HepG2 (cell line): ENCODE results near the gene RPLP2. TPM values are rescaled to one million over a fixed set of nuclear protein-coding genes. Genes with fewer than 3 reads are reported as not detected.

Experiments used
- AGO1 ChIP-seq: fragments of 200-400 bp; formaldehyde crosslinking; IDR thresholded peaks from 2 replicates; pipeline ENCODE4 v1.6.1; 2017; ENCODE audit warnings: mild to moderate bottlenecking, low read depth, low read length, moderate library complexity; ENCODE audit not compliant: poor library complexity, severe bottlenecking
- ESRRA ChIP-seq: sonication (generic); formaldehyde crosslinking; IDR thresholded peaks from 2 replicates; pipeline ENCODE4 v1.5.1; 2020; ENCODE audit warnings: mild to moderate bottlenecking, low read depth, missing genetic modification reagents
- FOXA1 ChIP-seq, 2 experiments: fragments of 450-650 bp in 1 of 2; sonication (generic) in 1 of 2; formaldehyde crosslinking in 1 of 2; IDR thresholded peaks; 2 replicates each; pipeline versions ENCODE4 v1.4.0 to v1.6.1; 2016 to 2020; ENCODE audit warnings: missing genetic modification reagents in 1 of 2
- FOXK1 ChIP-seq: sonication (generic); formaldehyde crosslinking; IDR thresholded peaks from 2 replicates; pipeline ENCODE4 v1.4.0; 2020; ENCODE audit warnings: low read depth, missing genetic modification reagents, borderline replicate concordance
- GLI4 ChIP-seq: sonication (generic); formaldehyde crosslinking; IDR thresholded peaks from 2 replicates; pipeline ENCODE4 v1.5.1; 2020; ENCODE audit warnings: missing genetic modification reagents, mild to moderate bottlenecking, moderate library complexity, borderline replicate concordance
- IRX3 ChIP-seq: sonication (generic); formaldehyde crosslinking; IDR thresholded peaks from 2 replicates; pipeline ENCODE4 v1.8.1; 2023; ENCODE audit warnings: mild to moderate bottlenecking, low read depth, missing genetic modification reagents, borderline replicate concordance
- JUND ChIP-seq: sonication (generic); formaldehyde crosslinking; IDR thresholded peaks from 2 replicates; pipeline ENCODE4 v1.8.0; 2022; ENCODE audit warnings: mild to moderate bottlenecking, missing genetic modification reagents
- KDM2A ChIP-seq: sonication (generic); formaldehyde crosslinking; IDR thresholded peaks from 2 replicates; pipeline ENCODE4 v1.4.0; 2020; ENCODE audit warnings: low read depth, missing genetic modification reagents, borderline replicate concordance
- KDM5B ChIP-seq: sonication (generic); formaldehyde crosslinking; IDR thresholded peaks from 2 replicates; pipeline ENCODE4 v1.4.0; 2020; ENCODE audit warnings: missing genetic modification reagents, mild to moderate bottlenecking, borderline replicate concordance
- KLF11 ChIP-seq: IDR thresholded peaks from 2 replicates; pipeline ENCODE4 v1.6.1; 2016; ENCODE audit warnings: missing compliant biosample characterization
- LBX2 ChIP-seq: sonication (generic); formaldehyde crosslinking; IDR thresholded peaks from 2 replicates; pipeline ENCODE4 v1.5.0; 2020; ENCODE audit warnings: missing genetic modification reagents, mild to moderate bottlenecking, borderline replicate concordance
- MED13 ChIP-seq: sonication (generic); formaldehyde crosslinking; IDR thresholded peaks from 2 replicates; pipeline ENCODE4 v1.5.0; 2020; ENCODE audit warnings: missing genetic modification reagents
- MED8 ChIP-seq: sonication (generic); formaldehyde crosslinking; IDR thresholded peaks from 2 replicates; pipeline ENCODE4 v1.8.1; 2023; ENCODE audit warnings: mild to moderate bottlenecking, missing genetic modification reagents; ENCODE audit not compliant: insufficient replicate concordance
- NAIF1 ChIP-seq: sonication (generic); formaldehyde crosslinking; IDR thresholded peaks from 2 replicates; pipeline ENCODE4 v1.5.0; 2020; ENCODE audit warnings: mild to moderate bottlenecking, missing genetic modification reagents, borderline replicate concordance
- NFYC ChIP-seq: IDR thresholded peaks from 2 replicates; pipeline ENCODE4 v1.6.1; 2016; ENCODE audit warnings: missing genetic modification reagents, missing compliant biosample characterization
- NR2F2 ChIP-seq: IDR thresholded peaks from 2 replicates; pipeline ENCODE4 v1.6.1; 2012; ENCODE audit warnings: low read depth, inconsistent platforms, borderline replicate concordance
- PITX1 ChIP-seq: sonication (generic); formaldehyde crosslinking; IDR thresholded peaks from 2 replicates; pipeline ENCODE4 v1.5.1; 2020; ENCODE audit warnings: mild to moderate bottlenecking, missing genetic modification reagents
- ZBTB7B ChIP-seq: sonication (generic); formaldehyde crosslinking; IDR thresholded peaks from 2 replicates; pipeline ENCODE4 v1.4.0; 2020; ENCODE audit warnings: missing genetic modification reagents
- ZFP91 ChIP-seq: sonication (generic); formaldehyde crosslinking; IDR thresholded peaks from 2 replicates; pipeline ENCODE4 v1.9.0; 2022; ENCODE audit warnings: missing genetic modification reagents, mild to moderate bottlenecking, borderline replicate concordance
- ZFY ChIP-seq: sonication (generic); formaldehyde crosslinking; IDR thresholded peaks from 2 replicates; pipeline ENCODE4 v1.4.0; 2020; ENCODE audit warnings: missing genetic modification reagents
- ZMAT3 ChIP-seq: sonication (generic); formaldehyde crosslinking; conservative IDR thresholded peaks from 2 replicates; pipeline ENCODE4 v1.7.0; 2021; ENCODE audit warnings: missing genetic modification reagents
- ZNF121 ChIP-seq: sonication (generic); formaldehyde crosslinking; IDR thresholded peaks from 2 replicates; pipeline ENCODE4 v1.5.0; 2020; ENCODE audit warnings: mild to moderate bottlenecking, missing genetic modification reagents
- ZNF280B ChIP-seq: sonication (generic); formaldehyde crosslinking; IDR thresholded peaks from 2 replicates; pipeline ENCODE4 v1.5.0; 2020; ENCODE audit warnings: missing genetic modification reagents, mild to moderate bottlenecking, borderline replicate concordance
- ZNF34 ChIP-seq: sonication (generic); formaldehyde crosslinking; IDR thresholded peaks from 2 replicates; pipeline ENCODE4 v1.4.0; 2020; ENCODE audit warnings: mild to moderate bottlenecking, missing genetic modification reagents, borderline replicate concordance
- ZNF570 ChIP-seq: sonication (generic); formaldehyde crosslinking; IDR thresholded peaks from 2 replicates; pipeline ENCODE4 v1.4.0; 2020; ENCODE audit warnings: mild to moderate bottlenecking, missing genetic modification reagents, borderline replicate concordance
- ZNF773 ChIP-seq: sonication (generic); formaldehyde crosslinking; IDR thresholded peaks from 2 replicates; pipeline ENCODE4 v1.4.0; 2020; ENCODE audit warnings: missing genetic modification reagents, borderline replicate concordance
- polyA plus RNA-seq, 8 experiments: library from polyadenylated mRNA; depleted of rRNA in 3 of 8; stranded (reverse) in 7 of 8; unstranded in 1 of 8; fragments of >200 nt; fragmentation: Illumina TruSeq in 4 of 8; extraction: Trizol in 4 of 8; gene quantifications; 2 replicates each; pipeline versions ENCODE4 v1.2.1 to v1.2.3, GENCODE V29; 2011 to 2016; ENCODE audit warnings: low read depth in 4 of 8, missing spikeins in 1 of 8, mixed read lengths in 1 of 8; ENCODE audit not compliant: insufficient read depth in 1 of 8
- total RNA-seq, 5 experiments: library from RNA; depleted of rRNA; stranded (reverse); fragments of >200 nt; fragmentation: Illumina TruSeq; extraction: Trizol; gene quantifications; 2 replicates each; pipeline ENCODE4 v1.2.3, GENCODE V29; 2016; ENCODE audit warnings: low read depth in 1 of 5

Gene RPLP2
- total and polyA plus RNA-seq, 2 of the 13 experiments (the other 11 are each of a cell fraction or from before 2014, with no cell fraction given): 978 to 2,106 TPM

GRCh38 chr11:827146-827896 lies 17.6 kb downstream of the RPLP2 start (continued):
- TF ChIP-seq ZNF570: no peak
- no peak for TF ChIP-seq NR2F2
- peak; percentile 87 for TF ChIP-seq ZFY (CRISPR knock-in tag)
- TF ChIP-seq NFYC (CRISPR knock-in tag): peak; percentile 10; the same call in 1 of the 2 replicates
- 0 out of 2 replicates have a peak, but pooled peaks have one; percentile 36 for TF ChIP-seq GLI4 (CRISPR knock-in tag)
- peak; percentile 71; the same call in 1 of the 2 replicates for TF ChIP-seq ZFP91 (CRISPR knock-in tag)
- peak; percentile 72; the same call in 1 of the 2 replicates for TF ChIP-seq IRX3
- 0 out of 2 replicates have a peak, but pooled peaks have one; percentile 63 for TF ChIP-seq ESRRA (CRISPR knock-in tag)
- peak; percentile 79 for TF ChIP-seq AGO1
- no peak for TF ChIP-seq JUND (CRISPR knock-in tag)
- no peak for TF ChIP-seq NAIF1 (CRISPR knock-in tag)
- no peak for TF ChIP-seq KLF11 (CRISPR knock-in tag)
- TF ChIP-seq FOXA1 (IDR thresholded peaks at IDR 0.05): no peak
- 0 out of 2 replicates have a peak, but pooled peaks have one; percentile 26 for TF ChIP-seq FOXA1 (CRISPR knock-in tag; IDR thresholded peaks at IDR 0.05)
- peak; percentile 64; the same call in 1 of the 2 replicates for TF ChIP-seq ZNF34
- TF ChIP-seq KDM5B (CRISPR knock-in tag): peak; percentile 57; the same call in 1 of the 2 replicates
- peak; percentile 25; the same call in 1 of the 2 replicates for TF ChIP-seq FOXK1 (CRISPR knock-in tag)
- TF ChIP-seq MED8 (CRISPR knock-in tag): peak; percentile 47
- no peak for TF ChIP-seq ZNF121 (CRISPR knock-in tag)
- TF ChIP-seq PITX1 (CRISPR knock-in tag): 0 out of 2 replicates have a peak, but pooled peaks have one; percentile 54
- TF ChIP-seq ZMAT3: 0 out of 2 replicates have a peak, but pooled peaks have one; percentile 63
- peak; percentile 77; the same call in 1 of the 2 replicates for TF ChIP-seq LBX2 (CRISPR knock-in tag)
- TF ChIP-seq ZNF773 (CRISPR knock-in tag): peak; percentile 43; the same call in 1 of the 2 replicates
- TF ChIP-seq MED13 (CRISPR knock-in tag): 0 out of 2 replicates have a peak, but pooled peaks have one; percentile 59
- peak; percentile 88 for TF ChIP-seq ZNF280B (CRISPR knock-in tag)
- TF ChIP-seq ZBTB7B (CRISPR knock-in tag): 0 out of 2 replicates have a peak, but pooled peaks have one; percentile 66
- TF ChIP-seq KDM2A: peak; percentile 76
